ENCODE data around the gene ASXL3. TPM values are rescaled to one million over a fixed set of nuclear protein-coding genes. Genes with fewer than 3 reads are reported as not detected.

The ASXL3 gene
- polyA plus RNA-seq, 1 experiment, result not detected

- Histone ChIP-seq H3K27me3 (ENCODE audit: control insufficient read depth, insufficient read depth, low read length) (no peaks in the 10 kb centered on the region; the same call in 1 of the 2 replicates), H3K4me3 (ENCODE audit: low read depth, low read length) (no peak overlapping the region), H3K36me3 (ENCODE audit: control insufficient read depth, insufficient read depth, low read length) (no peaks in the 10 kb centered on the region)
- ChIA-PET CTCF (no interaction called here), POLR2A (no interaction called here)
- TF ChIP-seq CTCF (IDR thresholded peaks at IDR 0.05; ENCODE audit: insufficient read depth, low read depth, low read length), result no peak
- no peak for DNase-seq (ENCODE audit: low read depth)
These were observed 163.7 kb downstream of the ASXL3 start for GRCh38 chr18:33741760-33742159.

GRCh38 chr18:33744032-33744697 is 166.1 kb downstream of the ASXL3 start:
- CTCF ChIA-PET, result interaction anchor here (1.5 to 1.6 kb wide), 2 partner anchors 9 to 14 kb away, joined by 4 read pairs; no protein-coding TSS in a partner anchor
- TF ChIP-seq CTCF (IDR thresholded peaks at IDR 0.05; ENCODE audit: insufficient read depth, low read depth, low read length), result no peak
- Histone ChIP-seq H3K4me3 (ENCODE audit: low read depth, low read length) (no peak overlapping the region), H3K27me3 (ENCODE audit: control insufficient read depth, insufficient read depth, low read length) (no peaks in the 10 kb centered on the region; the same call in 1 of the 2 replicates), H3K36me3 (ENCODE audit: control insufficient read depth, insufficient read depth, low read length) (no peaks in the 10 kb centered on the region)
- POLR2A ChIA-PET, result no interaction called here
- DNase-seq (ENCODE audit: low read depth), result no peak

GRCh38 chr18:33745151-33745795 is 167.3 kb downstream of the ASXL3 start:
- no peak for DNase-seq (ENCODE audit: low read depth)
- no peak overlapping the region for H3K4me3 ChIP-seq (ENCODE audit: low read depth, low read length)
- ChIA-PET POLR2A (no interaction called here), CTCF (interaction anchor here (1.5 kb wide), 1 partner anchor 13 kb away, joined by 4 read pairs; no protein-coding TSS in a partner anchor)
- H3K36me3 ChIP-seq (ENCODE audit: control insufficient read depth, insufficient read depth, low read length), result no peaks in the 10 kb centered on the region
- H3K27me3 ChIP-seq (ENCODE audit: control insufficient read depth, insufficient read depth, low read length), result no peaks in the 10 kb centered on the region; the same call in 1 of the 2 replicates
- no peak for TF ChIP-seq CTCF (IDR thresholded peaks at IDR 0.05; ENCODE audit: insufficient read depth, low read depth, low read length)

- Histone ChIP-seq H3K36me3 (ENCODE audit: control insufficient read depth, insufficient read depth, low read length) (no peaks in the 10 kb centered on the region), H3K27me3 (ENCODE audit: control insufficient read depth, insufficient read depth, low read length) (no peaks in the 10 kb centered on the region; the same call in 1 of the 2 replicates), H3K4me3 (ENCODE audit: low read depth, low read length) (no peak overlapping the region)
- ChIA-PET POLR2A (no interaction called here), CTCF (no interaction called here)
- no peak for TF ChIP-seq CTCF (IDR thresholded peaks at IDR 0.05; ENCODE audit: insufficient read depth, low read depth, low read length)
- no peak for DNase-seq (ENCODE audit: low read depth)
These were observed 168.0 kb downstream of the ASXL3 start for GRCh38 chr18:33745871-33746545.

- no peak for DNase-seq (ENCODE audit: low read depth)
- no peak for TF ChIP-seq CTCF (IDR thresholded peaks at IDR 0.05; ENCODE audit: insufficient read depth, low read depth, low read length)
- ChIA-PET CTCF (no interaction called here), POLR2A (no interaction called here)
- no peak overlapping the region for H3K4me3 ChIP-seq (ENCODE audit: low read depth, low read length)
- no peaks in the 10 kb centered on the region for H3K36me3 ChIP-seq (ENCODE audit: control insufficient read depth, insufficient read depth, low read length)
- H3K27me3 ChIP-seq (ENCODE audit: control insufficient read depth, insufficient read depth, low read length), result no peaks in the 10 kb centered on the region
These were observed 171.8 kb downstream of the ASXL3 start for GRCh38 chr18:33749834-33750233.

All from BJ (cell line).